Uterus (tissue), 2 donors: ENCODE data around the gene CXCL11.
"Not testable (repeated sequence)": the region's sequence is repeated elsewhere in the genome, so short reads cannot be mapped to it uniquely, and the experiment has no call there.

Experiments
- CTCF ChIP-seq, 4 experiments: fragments of 200-600 bp in 2 of 4; fragments of 450-650 bp in 2 of 4; sonication (generic) in 2 of 4; IDR thresholded peaks; one replicate each; pipeline ENCODE4 v1.5.1; 2016 to 2019; ENCODE audit warnings: antibody characterized with exemption in 4 of 4, mild to moderate bottlenecking in 2 of 4, moderate library complexity in 1 of 4
- POLR2A ChIP-seq, 2 donors: fragments of 450-650 bp; IDR thresholded peaks; one replicate each; pipeline ENCODE4 v1.6.1; 2016; ENCODE audit warnings: antibody characterized with exemption in 2 of 2, mild to moderate bottlenecking in 1 of 2, moderate library complexity in 1 of 2

GRCh38 chr4:76050560-76051050 lies 14.7 kb upstream of the CXCL11 start:
- TF ChIP-seq CTCF, POLR2A (IDR thresholded peaks at IDR 0.05): not testable (repeated sequence)
